ENCODE results near the gene RP9. TPM values are rescaled to one million over a fixed set of nuclear protein-coding genes. Genes with fewer than 3 reads are reported as not detected.

Gene RP9
- total and polyA plus RNA-seq, 2 of the 13 experiments (the other 11 are each of a cell fraction or from before 2014, with no cell fraction given) = 14.2 to 18.6 TPM

DNA sequence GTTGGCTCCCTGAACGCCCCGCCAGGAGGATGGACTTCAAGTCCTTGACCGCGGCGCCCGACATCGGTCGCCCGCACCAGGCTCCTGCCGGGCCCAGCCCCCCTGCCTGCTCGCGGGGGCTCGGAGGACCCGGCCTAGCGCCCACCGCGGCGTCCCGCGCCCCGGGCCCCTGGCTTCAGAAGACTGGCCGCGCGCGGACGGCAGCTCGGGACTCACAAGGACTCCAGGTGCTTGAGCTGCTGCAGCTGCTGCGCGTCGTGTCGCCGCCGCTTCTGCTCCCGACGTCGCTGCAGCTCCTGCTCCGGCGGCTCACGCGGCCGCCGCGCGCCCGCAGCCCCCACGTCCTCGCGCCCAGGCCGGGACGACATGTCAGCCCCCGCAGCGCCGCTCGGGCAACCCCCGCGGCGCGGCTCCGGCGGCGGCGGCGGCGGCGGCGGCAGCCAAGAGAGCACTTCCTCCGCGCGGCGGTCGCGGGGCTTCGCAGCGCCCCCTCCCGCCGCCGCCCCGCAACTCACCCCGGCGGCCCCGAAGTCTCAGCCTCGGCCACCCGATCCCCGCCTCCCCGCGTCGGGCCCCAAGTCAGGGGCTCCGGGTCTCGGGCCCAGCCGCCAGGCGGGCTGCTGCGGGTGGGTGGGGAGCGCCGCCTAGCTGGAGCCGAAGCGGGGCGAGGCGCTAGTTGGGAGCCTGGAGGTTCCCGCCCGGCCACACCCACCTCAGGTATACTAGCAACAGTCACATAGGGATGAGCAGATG lies at the start of gene RP9 (continued):
- TF ChIP-seq, protein P1, sequence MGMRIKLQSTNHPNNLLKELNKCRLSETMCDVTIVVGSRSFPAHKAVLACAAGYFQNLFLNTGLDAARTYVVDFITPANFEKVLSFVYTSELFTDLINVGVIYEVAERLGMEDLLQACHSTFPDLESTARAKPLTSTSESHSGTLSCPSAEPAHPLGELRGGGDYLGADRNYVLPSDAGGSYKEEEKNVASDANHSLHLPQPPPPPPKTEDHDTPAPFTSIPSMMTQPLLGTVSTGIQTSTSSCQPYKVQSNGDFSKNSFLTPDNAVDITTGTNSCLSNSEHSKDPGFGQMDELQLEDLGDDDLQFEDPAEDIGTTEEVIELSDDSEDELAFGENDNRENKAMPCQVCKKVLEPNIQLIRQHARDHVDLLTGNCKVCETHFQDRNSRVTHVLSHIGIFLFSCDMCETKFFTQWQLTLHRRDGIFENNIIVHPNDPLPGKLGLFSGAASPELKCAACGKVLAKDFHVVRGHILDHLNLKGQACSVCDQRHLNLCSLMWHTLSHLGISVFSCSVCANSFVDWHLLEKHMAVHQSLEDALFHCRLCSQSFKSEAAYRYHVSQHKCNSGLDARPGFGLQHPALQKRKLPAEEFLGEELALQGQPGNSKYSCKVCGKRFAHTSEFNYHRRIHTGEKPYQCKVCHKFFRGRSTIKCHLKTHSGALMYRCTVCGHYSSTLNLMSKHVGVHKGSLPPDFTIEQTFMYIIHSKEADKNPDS (CRISPR knock-in tag; IDR thresholded peaks at IDR 0.05) = no peak
- TF ChIP-seq KDM6A (CRISPR knock-in tag; IDR thresholded peaks at IDR 0.05; ENCODE audit: low read depth) (no peak), ZNF607 (CRISPR knock-in tag; IDR thresholded peaks at IDR 0.05; ENCODE audit: borderline replicate concordance) (no peak), GPN1 (CRISPR knock-in tag; IDR thresholded peaks at IDR 0.05; ENCODE audit: borderline replicate concordance) (no peak), IKZF4 (CRISPR knock-in tag; IDR thresholded peaks at IDR 0.05; ENCODE audit: borderline replicate concordance, low read depth, not compliant biosample characterization) (peak; percentile 46), ZNF609 (CRISPR knock-in tag; IDR thresholded peaks at IDR 0.05; ENCODE audit: borderline replicate concordance) (no peak), ZFAT (CRISPR knock-in tag; conservative IDR thresholded peaks at IDR 0.05) (no peak), ZNF224 (CRISPR knock-in tag; IDR thresholded peaks at IDR 0.05) (no peak), SRSF9 (IDR thresholded peaks at IDR 0.05; ENCODE audit: borderline replicate concordance, insufficient read depth, low read depth, low read length, poor library complexity, severe bottlenecking) (no peak), KLF11 (CRISPR knock-in tag; IDR thresholded peaks at IDR 0.05) (no peak), ZNF644 (CRISPR knock-in tag; IDR thresholded peaks at IDR 0.05; ENCODE audit: low read depth) (0 out of 2 replicates have a peak, but pooled peaks have one; percentile 15), CBFB (CRISPR knock-in tag; IDR thresholded peaks at IDR 0.05) (peak; percentile 26; the same call in 1 of the 2 replicates), PAF1 (CRISPR knock-in tag; IDR thresholded peaks at IDR 0.05) (no peak), KAT7 (CRISPR knock-in tag; IDR thresholded peaks at IDR 0.05; ENCODE audit: borderline replicate concordance) (no peak), HMG20B (CRISPR knock-in tag; conservative IDR thresholded peaks at IDR 0.05) (no peak), KLF16 (CRISPR knock-in tag; IDR thresholded peaks at IDR 0.05) (peak in 1 of 2 experiments; percentile 50; a peak in 1 of 4 replicates), ZNF431 (CRISPR knock-in tag; IDR thresholded peaks at IDR 0.05; ENCODE audit: borderline replicate concordance, low read depth) (no peak), TAF1 (CRISPR knock-in tag; IDR thresholded peaks at IDR 0.05) (peak; percentile 59; the same call in 1 of the 2 replicates), FLYWCH1 (CRISPR knock-in tag; IDR thresholded peaks at IDR 0.05) (no peak), ZNF678 (CRISPR knock-in tag; IDR thresholded peaks at IDR 0.05) (no peak), MZF1 (CRISPR knock-in tag; IDR thresholded peaks at IDR 0.05; ENCODE audit: borderline replicate concordance) (no peak)
- TF ChIP-seq, protein P2, sequence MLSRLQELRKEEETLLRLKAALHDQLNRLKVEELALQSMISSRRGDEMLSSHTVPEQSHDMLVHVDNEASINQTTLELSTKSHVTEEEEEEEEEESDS (CRISPR knock-in tag; IDR thresholded peaks at IDR 0.05; ENCODE audit: borderline replicate concordance) = no peak
